GM21529 (cell line): Measurements from ENCODE around the gene TAF4.
"Not testable (repeated sequence)": the region's sequence is repeated elsewhere in the genome, so short reads cannot be mapped to it uniquely, and the experiment has no call there.

Source experiments
- ATAC-seq: cut with Tn5 transposase; IDR thresholded peaks from one replicate; pipeline ENCODE4 v1.9.1; 2021; ENCODE audit not compliant: unreplicated experiment

TAF4 gene

GRCh38 chr20:62004614-62005013 lies 61.1 kb downstream of the TAF4 start:
- no peak for ATAC-seq

- no peak for ATAC-seq
These were observed 61.9 kb downstream of the TAF4 start for GRCh38 chr20:62003567-62004405.

- ATAC-seq, result no peak
These were observed 62.7 kb downstream of the TAF4 start for GRCh38 chr20:62002882-62003480.

GRCh38 chr20:62001178-62001715 lies 64.4 kb downstream of the TAF4 start:
- no peak for ATAC-seq

- no peak for ATAC-seq
These were observed 67.1 kb downstream of the TAF4 start for GRCh38 chr20:61998343-61999121.

- ATAC-seq, result no peak
These were observed 67.8 kb downstream of the TAF4 start for GRCh38 chr20:61997891-61998290.

GRCh38 chr20:61997372-61997771 lies 68.3 kb downstream of the TAF4 start:
- no peak for ATAC-seq

GRCh38 chr20:61994546-61994945 lies 71.1 kb downstream of the TAF4 start:
- ATAC-seq, result no peak

GRCh38 chr20:61993058-61993457 lies 72.6 kb downstream of the TAF4 start:
- no peak for ATAC-seq

- ATAC-seq, result no peak
These were observed 74.2 kb downstream of the TAF4 start for GRCh38 chr20:61991476-61991875.

- no peak for ATAC-seq
These were observed 75.2 kb downstream of the TAF4 start for GRCh38 chr20:61990484-61990883.

GRCh38 chr20:61989741-61990140 lies 75.9 kb downstream of the TAF4 start:
- no peak for ATAC-seq

GRCh38 chr20:61988665-61989064 lies 77.0 kb downstream of the TAF4 start:
- ATAC-seq, result no peak

GRCh38 chr20:61986762-61987321 lies 78.8 kb downstream of the TAF4 start:
- no peak for ATAC-seq

- ATAC-seq, result no peak
These were observed 80.6 kb downstream of the TAF4 start for GRCh38 chr20:61985096-61985495.

GRCh38 chr20:61984431-61984830 lies 81.2 kb downstream of the TAF4 start:
- ATAC-seq, result not testable (repeated sequence)

GRCh38 chr20:61983965-61984364 lies 81.7 kb downstream of the TAF4 start:
- ATAC-seq, result no peak

- ATAC-seq, result no peak
These were observed 82.7 kb downstream of the TAF4 start for GRCh38 chr20:61982951-61983315.

GRCh38 chr20:61982191-61982950 lies 83.3 kb downstream of the TAF4 start:
- no peak for ATAC-seq

- ATAC-seq, result not testable (repeated sequence)
These were observed 84.0 kb downstream of the TAF4 start for GRCh38 chr20:61981691-61982090.
